D721Med (cell line): ENCODE data around the gene FXYD2.

Experiments used
- DNase-seq: peaks from one replicate; pipeline ENCODE4 v3.0.0; 2011; ENCODE audit warnings: low spot score; ENCODE audit not compliant: insufficient read length
- FAIRE-seq: peaks from 2 replicates; lab custom pipeline; 2011; peaks lifted over from hg19 to GRCh38; lab: Jason Lieb, UNC
- CTCF ChIP-seq: IDR thresholded peaks from 2 replicates; pipeline ENCODE4 v1.5.1; 2012; ENCODE audit warnings: mild to moderate bottlenecking, control low read depth; ENCODE audit not compliant: insufficient read depth; ENCODE audit errors: missing control alignments

FXYD2 gene

GRCh38 chr11:117820071-117820470 lies 4.5 kb downstream of the FXYD2 start:
- FAIRE-seq (no peak), DNase-seq (no peak)
- TF ChIP-seq CTCF = no peak

GRCh38 chr11:117819096-117820040 lies 5.2 kb downstream of the FXYD2 start:
- TF ChIP-seq CTCF = peak; percentile 87
- no peak for DNase-seq
- no peak for FAIRE-seq

- no peak for TF ChIP-seq CTCF
- FAIRE-seq (no peak), DNase-seq (no peak)
These were observed 6.3 kb downstream of the FXYD2 start for GRCh38 chr11:117818041-117818873.

- DNase-seq (no peak), FAIRE-seq (no peak)
- TF ChIP-seq CTCF = peak; percentile 96
These were observed 7.0 kb downstream of the FXYD2 start for GRCh38 chr11:117817368-117818040.

- no peak for FAIRE-seq
- no peak for DNase-seq
- no peak for TF ChIP-seq CTCF
These were observed 7.6 kb downstream of the FXYD2 start for GRCh38 chr11:117816846-117817367.

GRCh38 chr11:117816151-117816741 lies 8.3 kb downstream of the FXYD2 start:
- FAIRE-seq (no peak), DNase-seq (no peak)
- TF ChIP-seq CTCF = no peak
